ENCODE data around the gene BMPR1A. TPM values are rescaled to one million over a fixed set of nuclear protein-coding genes. Genes with fewer than 3 reads are reported as not detected.

BMPR1A gene
- total RNA-seq, 1 experiment from 2014 or later: 42.6 TPM

DNA sequence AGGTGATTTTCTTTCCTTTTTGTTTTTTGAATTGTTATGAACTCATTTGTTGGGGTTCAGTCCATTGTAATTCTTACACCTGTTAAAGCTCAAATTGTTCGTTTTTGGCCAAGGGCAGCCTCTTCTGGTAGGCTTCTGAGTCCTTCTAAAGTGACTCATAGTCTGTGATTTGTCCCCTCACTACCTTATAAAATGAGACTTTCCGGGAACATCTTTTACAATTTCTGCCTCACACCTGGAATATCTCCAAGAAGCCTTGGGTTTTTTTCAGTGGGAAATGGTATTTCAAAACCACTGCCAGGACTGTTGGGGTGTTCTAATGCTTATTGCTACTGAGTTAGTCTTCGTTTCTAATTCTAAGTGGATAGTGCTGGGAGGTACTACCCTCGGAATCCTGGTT, 56.7 kb downstream of the BMPR1A start:
- DNase-seq (ENCODE audit: low read depth, low spot score) (no peak), ATAC-seq (no peak)
- ChIA-PET RAD21 (ENCODE audit: low non-redundant PET in 1 of 2, low total read pairs in 2 of 2, uncharacterized antibody in 2 of 2, unreplicated experiment in 2 of 2) (no interaction called here), POLR2A (no interaction called here), CTCF (no interaction called here)
- no peak for TF ChIP-seq ATF3 (IDR thresholded peaks at IDR 0.05)
- TF ChIP-seq CEBPB (IDR thresholded peaks at IDR 0.05; ENCODE audit: low read depth): no peak
- Histone ChIP-seq H3K79me2 (ENCODE audit: insufficient read depth, low read length) (peaks cover 75% of the 10 kb centered on the region), H3K4me3 (replicated peaks in 1 of 2; ENCODE audit: low read depth in 1 of 2, low read length in 2 of 2) (no peak overlapping the region), H3K4me1 (ENCODE audit: control insufficient read depth in 1 of 2, insufficient read depth in 2 of 2, low read length in 2 of 2) (no peaks in the 10 kb centered on the region), H3K9ac (ENCODE audit: low read length) (no peak overlapping the region), H3K36me3 (ENCODE audit: control insufficient read depth in 1 of 2, insufficient read depth in 2 of 2, low read length in 2 of 2) (no peaks in the 10 kb centered on the region), H4K20me1 (ENCODE audit: insufficient read depth) (0 out of 2 replicates have a peak, but pooled peaks cover 3% of the 10 kb centered on the region), H3K27me3 (ENCODE audit: insufficient read depth, low read length) (no peaks in the 10 kb centered on the region), H3K4me2 (ENCODE audit: low read length) (no peak overlapping the region), H3K27ac (ENCODE audit: low read depth, low read length) (no peak overlapping the region), H3K9me2 (ENCODE audit: insufficient read depth) (no peaks in the 10 kb centered on the region), H3K9me3 (ENCODE audit: control insufficient read depth in 1 of 2, insufficient read depth in 1 of 2, low read depth in 1 of 2, low read length in 2 of 2) (no peaks in the 10 kb centered on the region), H2AFZ (ENCODE audit: low read depth, low read length, poor library complexity, severe bottlenecking) (no peak overlapping the region)
- intact Hi-C loops (cut with micrococcal nuclease): no loop called here
- no TSS peak for BruUV-seq (replicated peaks)

- BruUV-seq (replicated peaks): no TSS peak
- no peaks in the 10 kb centered on the region for H3K36me3 ChIP-seq (ENCODE audit: control insufficient read depth in 1 of 2, insufficient read depth in 2 of 2, low read length in 2 of 2)
- POLR2A ChIA-PET: no interaction called here
- peaks cover 74% of the 10 kb centered on the region for H3K79me2 ChIP-seq (ENCODE audit: insufficient read depth, low read length)
- ATAC-seq (no peak), DNase-seq (ENCODE audit: low read depth, low spot score) (no peak)
- no peaks in the 10 kb centered on the region for H3K9me3 ChIP-seq (ENCODE audit: control insufficient read depth in 1 of 2, insufficient read depth in 1 of 2, low read depth in 1 of 2, low read length in 2 of 2)
- H3K4me1 ChIP-seq (ENCODE audit: control insufficient read depth in 1 of 2, insufficient read depth in 2 of 2, low read length in 2 of 2): no peaks in the 10 kb centered on the region
- H3K4me3 ChIP-seq (replicated peaks in 1 of 2; ENCODE audit: low read depth in 1 of 2, low read length in 2 of 2): no peak overlapping the region
- TF ChIP-seq ATF3 (IDR thresholded peaks at IDR 0.05) (no peak), POLR2A (IDR thresholded peaks at IDR 0.05; ENCODE audit: borderline replicate concordance, extremely low read depth, insufficient read depth, insufficient read length) (no peak), ZNF274 (IDR thresholded peaks at IDR 0.05; ENCODE audit: low read depth, low read length) (no peak), SIN3A (IDR thresholded peaks at IDR 0.05; ENCODE audit: low read depth) (no peak), EGR1 (IDR thresholded peaks at IDR 0.05; ENCODE audit: low read depth) (no peak), FOSL1 (IDR thresholded peaks at IDR 0.05; ENCODE audit: low read depth) (no peak), ZFX (IDR thresholded peaks at IDR 0.05) (no peak), YY1 (IDR thresholded peaks at IDR 0.05; ENCODE audit: extremely low read depth, insufficient replicate concordance, low read depth, low read length) (no peak), ELF1 (IDR thresholded peaks at IDR 0.05; ENCODE audit: borderline replicate concordance, low read depth) (no peak)
- no peak overlapping the region for H3K9ac ChIP-seq (ENCODE audit: low read length)
- no peaks in the 10 kb centered on the region for H3K27me3 ChIP-seq (ENCODE audit: insufficient read depth, low read length)
- CTCF ChIA-PET: no interaction called here
- H3K9me2 ChIP-seq (ENCODE audit: insufficient read depth): no peaks in the 10 kb centered on the region
- no peak overlapping the region for H3K27ac ChIP-seq (ENCODE audit: low read depth, low read length)
- H4K20me1 ChIP-seq (ENCODE audit: insufficient read depth): 0 out of 2 replicates have a peak, but pooled peaks cover 3% of the 10 kb centered on the region
- intact Hi-C loops (cut with micrococcal nuclease): no loop called here
- H3K4me2 ChIP-seq (ENCODE audit: low read length): no peak overlapping the region
- RAD21 ChIA-PET (ENCODE audit: low non-redundant PET in 1 of 2, low total read pairs in 2 of 2, uncharacterized antibody in 2 of 2, unreplicated experiment in 2 of 2): no interaction called here
- H2AFZ ChIP-seq (ENCODE audit: low read depth, low read length, poor library complexity, severe bottlenecking): no peak overlapping the region
Measured at GRCh38 chr10:86813982-86814381, 57.6 kb downstream of the BMPR1A start.
